HG02571 (cell line): ENCODE data around the gene MRPS30.
"Not testable (repeated sequence)": the region's sequence is repeated elsewhere in the genome, so short reads cannot be mapped to it uniquely, and the experiment has no call there.

Experiments
- ATAC-seq: cut with Tn5 transposase; IDR thresholded peaks from one replicate; pipeline ENCODE4 v1.9.1; 2021; ENCODE audit warnings: mild to moderate bottlenecking, moderate library complexity; ENCODE audit not compliant: unreplicated experiment

MRPS30 gene

DNA sequence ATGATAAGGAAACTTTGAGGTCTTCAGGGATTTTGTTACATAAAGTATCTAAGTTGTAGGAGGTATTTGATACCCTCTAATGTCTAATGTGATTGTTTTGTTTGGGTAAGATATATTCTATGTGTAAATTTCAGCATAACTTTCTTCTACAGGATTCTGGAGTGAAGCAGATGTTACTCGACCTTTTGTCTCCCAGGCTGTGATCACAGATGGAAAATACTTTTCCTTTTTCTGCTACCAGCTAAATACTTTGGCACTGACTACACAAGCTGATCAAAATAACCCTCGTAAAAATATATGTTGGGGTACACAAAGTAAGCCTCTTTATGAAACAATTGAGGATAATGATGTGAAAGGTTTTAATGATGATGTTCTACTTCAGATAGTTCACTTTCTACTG is 6.0 kb downstream of the MRPS30 start:
- no peak for ATAC-seq

- no peak for ATAC-seq
Observed at GRCh38 chr5:44821164-44821563, 12.4 kb downstream of the MRPS30 start.

- ATAC-seq: not testable (repeated sequence)
Observed at GRCh38 chr5:44824662-44825061, 15.9 kb downstream of the MRPS30 start.

DNA sequence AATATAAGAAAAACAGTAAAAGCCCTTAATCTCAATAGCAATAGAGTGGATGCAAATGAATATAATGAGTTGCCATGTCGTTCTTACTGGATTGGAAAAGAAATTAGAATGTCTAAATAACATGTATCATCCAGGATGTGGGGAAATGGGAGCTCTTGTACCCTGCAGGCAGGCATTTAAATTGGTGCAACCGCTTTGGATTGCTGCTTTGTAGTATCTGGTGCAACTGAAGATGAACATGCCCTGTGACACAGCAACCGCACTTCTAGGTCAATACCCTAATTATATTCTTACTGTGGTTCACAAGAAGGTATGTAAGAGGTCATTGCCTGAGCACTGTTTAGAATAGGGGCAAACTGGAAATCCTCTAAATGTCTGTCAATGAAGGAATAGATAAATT is 18.9 kb downstream of the MRPS30 start:
- no peak for ATAC-seq

DNA sequence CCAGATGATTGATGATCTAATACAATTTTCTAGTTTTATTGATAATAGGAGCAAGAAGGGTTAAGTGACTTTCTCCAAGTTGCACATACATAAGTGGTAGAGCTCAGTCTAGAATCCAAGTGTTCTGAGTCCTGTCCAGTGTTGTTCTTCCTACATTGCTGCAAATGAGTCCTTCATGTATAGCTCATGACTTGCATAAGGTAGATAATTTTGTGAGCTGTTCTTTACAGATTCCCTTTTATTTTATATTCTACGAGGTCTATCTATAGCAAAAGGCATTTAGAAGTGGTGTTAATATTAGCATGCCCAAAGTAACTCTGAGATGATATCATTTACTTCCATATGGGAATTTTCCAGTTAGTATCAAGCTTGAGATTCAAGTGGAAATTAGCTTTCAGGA is 20.0 kb downstream of the MRPS30 start:
- ATAC-seq: no peak

DNA sequence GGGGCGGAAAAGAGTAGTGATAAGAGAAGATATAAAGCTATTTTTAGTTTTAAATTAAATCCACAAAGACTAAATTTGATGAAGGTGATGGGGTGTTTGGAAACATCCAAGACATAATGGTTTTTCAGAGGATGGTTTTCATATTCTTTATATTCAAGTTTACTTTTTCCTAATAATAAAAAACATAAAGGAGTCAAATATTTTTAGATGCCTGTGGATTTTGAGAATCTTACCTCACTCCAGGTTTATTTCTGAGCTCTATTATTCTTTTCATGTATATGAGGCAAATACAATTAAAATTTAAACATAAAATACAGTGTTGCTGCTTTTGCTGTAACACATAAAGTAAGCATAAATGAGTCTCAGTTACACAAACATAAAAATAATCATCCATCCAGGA is 22.2 kb downstream of the MRPS30 start:
- ATAC-seq: no peak

- no peak for ATAC-seq
Observed at GRCh38 chr5:44833249-44833648, 24.5 kb downstream of the MRPS30 start.

GRCh38 chr5:44835693-44836092 is 26.9 kb downstream of the MRPS30 start:
- no peak for ATAC-seq

GRCh38 chr5:44839018-44839681 is 30.4 kb downstream of the MRPS30 start:
- ATAC-seq: no peak

GRCh38 chr5:44842496-44843282 is 33.9 kb downstream of the MRPS30 start:
- ATAC-seq: no peak

DNA sequence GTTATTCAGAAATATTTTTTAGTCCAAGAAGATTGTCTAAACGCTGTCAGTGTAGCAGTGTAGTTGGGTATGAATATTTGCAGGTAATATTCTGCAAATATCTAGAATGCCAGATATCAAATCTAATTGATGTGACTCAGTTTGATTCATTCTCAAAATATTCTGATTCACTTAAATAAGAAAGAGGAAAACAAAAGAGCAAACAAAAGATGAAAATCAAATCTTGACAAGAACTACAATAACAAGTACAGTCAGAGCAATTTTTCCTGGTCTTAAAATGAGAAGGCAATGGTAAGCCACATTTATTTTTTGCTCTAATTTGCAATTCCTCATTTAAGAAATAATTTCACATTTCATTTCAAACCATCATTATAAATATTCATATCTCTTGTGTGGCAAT is 36.0 kb downstream of the MRPS30 start:
- no peak for ATAC-seq

DNA sequence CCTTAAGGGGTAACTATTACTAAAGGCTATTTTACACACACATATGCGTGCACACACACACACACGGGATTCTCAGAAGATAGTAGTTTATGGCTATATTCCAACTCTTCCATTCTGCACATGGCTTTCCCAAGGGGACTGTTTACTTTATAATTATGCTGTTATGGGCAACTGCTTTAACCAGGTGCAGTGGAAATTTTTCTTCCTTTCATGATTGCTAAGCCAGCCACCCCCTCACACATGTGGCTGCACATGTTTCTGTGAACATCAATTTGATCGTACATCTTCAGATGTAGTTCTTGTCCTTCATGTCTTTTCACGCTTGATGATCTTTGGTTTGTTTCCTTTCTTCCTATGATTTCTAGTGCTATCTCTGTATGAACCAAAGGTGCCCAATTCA is 37.0 kb downstream of the MRPS30 start:
- no peak for ATAC-seq

GRCh38 chr5:44847206-44847852 is 38.6 kb downstream of the MRPS30 start:
- ATAC-seq: no peak

DNA sequence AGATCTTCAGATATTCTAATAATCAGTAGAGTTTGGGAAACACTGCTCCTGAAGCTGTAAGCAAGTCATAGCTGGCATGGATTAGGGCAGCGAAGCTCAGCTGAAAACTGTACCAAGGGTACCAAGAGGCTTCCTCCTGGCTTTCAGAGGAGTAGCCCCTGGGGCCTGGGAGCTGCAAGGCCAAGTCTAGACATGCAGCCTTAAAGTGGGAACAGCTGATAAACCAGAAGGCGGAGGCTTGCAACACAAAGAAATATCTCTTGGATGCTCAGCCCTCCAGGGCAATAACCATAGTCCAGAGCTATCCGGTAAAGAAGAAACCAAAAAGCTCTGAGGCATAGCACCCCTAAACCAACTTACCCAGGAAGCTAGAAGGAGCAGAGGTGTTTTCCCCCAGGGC is 51.5 kb downstream of the MRPS30 start:
- ATAC-seq: no peak

GRCh38 chr5:44862808-44863207 is 54.1 kb downstream of the MRPS30 start:
- no peak for ATAC-seq
